HL-60 (cell line): ENCODE data around the gene HEATR1.
"Not testable (repeated sequence)": the region's sequence is repeated elsewhere in the genome, so short reads cannot be mapped to it uniquely, and the experiment has no call there.

Source experiments
- GABPA ChIP-seq: IDR thresholded peaks from 2 replicates; pipeline ENCODE4 v1.6.1; 2012; ENCODE audit warnings: low read depth
- POLR2AphosphoS5 ChIP-seq: IDR thresholded peaks from 2 replicates; pipeline ENCODE4 v1.6.1; 2012; ENCODE audit warnings: low read depth
- SPI1 ChIP-seq: IDR thresholded peaks from 2 replicates; pipeline ENCODE4 v1.6.1; 2012; ENCODE audit warnings: low read depth, mild to moderate bottlenecking, borderline replicate concordance
- TF ChIP-seq, protein P1 (sequence below): IDR thresholded peaks from one replicate; pipeline ENCODE4 v1.5.1; 2011; ENCODE audit warnings: low read length, control low read depth, inconsistent platforms; ENCODE audit not compliant: insufficient read depth
- TF ChIP-seq, protein P2 (sequence below): IDR thresholded peaks from 2 replicates; pipeline ENCODE4 v1.6.1; 2012; ENCODE audit warnings: low read depth; ENCODE audit not compliant: insufficient replicate concordance

DNA sequence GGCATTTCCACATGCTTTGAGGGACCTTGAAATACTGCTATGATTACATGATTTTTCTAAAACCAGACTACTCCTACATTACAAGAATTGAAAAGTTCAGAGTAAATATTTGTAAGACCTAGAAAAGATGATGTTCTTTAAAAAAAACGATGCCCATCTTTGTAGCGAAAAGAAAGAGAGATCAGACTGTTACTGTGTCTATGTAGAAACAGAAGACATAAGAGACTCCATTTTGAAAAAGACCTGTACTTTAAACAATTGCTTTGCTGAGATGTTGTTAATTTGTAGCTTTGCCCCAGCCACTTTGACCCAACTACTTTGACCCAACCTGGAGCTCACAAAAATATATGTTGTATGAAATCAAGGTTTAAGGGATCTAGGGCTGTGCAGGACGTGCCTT lies 100.0 kb downstream of the HEATR1 start:
- TF ChIP-seq, protein P1, sequence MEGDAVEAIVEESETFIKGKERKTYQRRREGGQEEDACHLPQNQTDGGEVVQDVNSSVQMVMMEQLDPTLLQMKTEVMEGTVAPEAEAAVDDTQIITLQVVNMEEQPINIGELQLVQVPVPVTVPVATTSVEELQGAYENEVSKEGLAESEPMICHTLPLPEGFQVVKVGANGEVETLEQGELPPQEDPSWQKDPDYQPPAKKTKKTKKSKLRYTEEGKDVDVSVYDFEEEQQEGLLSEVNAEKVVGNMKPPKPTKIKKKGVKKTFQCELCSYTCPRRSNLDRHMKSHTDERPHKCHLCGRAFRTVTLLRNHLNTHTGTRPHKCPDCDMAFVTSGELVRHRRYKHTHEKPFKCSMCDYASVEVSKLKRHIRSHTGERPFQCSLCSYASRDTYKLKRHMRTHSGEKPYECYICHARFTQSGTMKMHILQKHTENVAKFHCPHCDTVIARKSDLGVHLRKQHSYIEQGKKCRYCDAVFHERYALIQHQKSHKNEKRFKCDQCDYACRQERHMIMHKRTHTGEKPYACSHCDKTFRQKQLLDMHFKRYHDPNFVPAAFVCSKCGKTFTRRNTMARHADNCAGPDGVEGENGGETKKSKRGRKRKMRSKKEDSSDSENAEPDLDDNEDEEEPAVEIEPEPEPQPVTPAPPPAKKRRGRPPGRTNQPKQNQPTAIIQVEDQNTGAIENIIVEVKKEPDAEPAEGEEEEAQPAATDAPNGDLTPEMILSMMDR = not testable (repeated sequence)
- TF ChIP-seq POLR2AphosphoS5, GABPA, SPI1: not testable (repeated sequence)
- TF ChIP-seq, protein P2, sequence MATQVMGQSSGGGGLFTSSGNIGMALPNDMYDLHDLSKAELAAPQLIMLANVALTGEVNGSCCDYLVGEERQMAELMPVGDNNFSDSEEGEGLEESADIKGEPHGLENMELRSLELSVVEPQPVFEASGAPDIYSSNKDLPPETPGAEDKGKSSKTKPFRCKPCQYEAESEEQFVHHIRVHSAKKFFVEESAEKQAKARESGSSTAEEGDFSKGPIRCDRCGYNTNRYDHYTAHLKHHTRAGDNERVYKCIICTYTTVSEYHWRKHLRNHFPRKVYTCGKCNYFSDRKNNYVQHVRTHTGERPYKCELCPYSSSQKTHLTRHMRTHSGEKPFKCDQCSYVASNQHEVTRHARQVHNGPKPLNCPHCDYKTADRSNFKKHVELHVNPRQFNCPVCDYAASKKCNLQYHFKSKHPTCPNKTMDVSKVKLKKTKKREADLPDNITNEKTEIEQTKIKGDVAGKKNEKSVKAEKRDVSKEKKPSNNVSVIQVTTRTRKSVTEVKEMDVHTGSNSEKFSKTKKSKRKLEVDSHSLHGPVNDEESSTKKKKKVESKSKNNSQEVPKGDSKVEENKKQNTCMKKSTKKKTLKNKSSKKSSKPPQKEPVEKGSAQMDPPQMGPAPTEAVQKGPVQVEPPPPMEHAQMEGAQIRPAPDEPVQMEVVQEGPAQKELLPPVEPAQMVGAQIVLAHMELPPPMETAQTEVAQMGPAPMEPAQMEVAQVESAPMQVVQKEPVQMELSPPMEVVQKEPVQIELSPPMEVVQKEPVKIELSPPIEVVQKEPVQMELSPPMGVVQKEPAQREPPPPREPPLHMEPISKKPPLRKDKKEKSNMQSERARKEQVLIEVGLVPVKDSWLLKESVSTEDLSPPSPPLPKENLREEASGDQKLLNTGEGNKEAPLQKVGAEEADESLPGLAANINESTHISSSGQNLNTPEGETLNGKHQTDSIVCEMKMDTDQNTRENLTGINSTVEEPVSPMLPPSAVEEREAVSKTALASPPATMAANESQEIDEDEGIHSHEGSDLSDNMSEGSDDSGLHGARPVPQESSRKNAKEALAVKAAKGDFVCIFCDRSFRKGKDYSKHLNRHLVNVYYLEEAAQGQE = not testable (repeated sequence)
